IPS-18c (cell line): Measurements from ENCODE around the gene SEL1L3.

Experiments used
- H3K4me3 ChIP-seq: 2 replicates; pipeline ENCODE4 v1.7.0; 2013; ENCODE audit warnings: low read depth, mild to moderate bottlenecking, low read length, moderate library complexity; ENCODE audit not compliant: insufficient read depth
- H3K9me3 ChIP-seq: one replicate; pipeline ENCODE4 v1.6.1; 2013; ENCODE audit warnings: mild to moderate bottlenecking, low read length, moderate library complexity; ENCODE audit not compliant: control insufficient read depth, insufficient read depth

Gene SEL1L3

DNA sequence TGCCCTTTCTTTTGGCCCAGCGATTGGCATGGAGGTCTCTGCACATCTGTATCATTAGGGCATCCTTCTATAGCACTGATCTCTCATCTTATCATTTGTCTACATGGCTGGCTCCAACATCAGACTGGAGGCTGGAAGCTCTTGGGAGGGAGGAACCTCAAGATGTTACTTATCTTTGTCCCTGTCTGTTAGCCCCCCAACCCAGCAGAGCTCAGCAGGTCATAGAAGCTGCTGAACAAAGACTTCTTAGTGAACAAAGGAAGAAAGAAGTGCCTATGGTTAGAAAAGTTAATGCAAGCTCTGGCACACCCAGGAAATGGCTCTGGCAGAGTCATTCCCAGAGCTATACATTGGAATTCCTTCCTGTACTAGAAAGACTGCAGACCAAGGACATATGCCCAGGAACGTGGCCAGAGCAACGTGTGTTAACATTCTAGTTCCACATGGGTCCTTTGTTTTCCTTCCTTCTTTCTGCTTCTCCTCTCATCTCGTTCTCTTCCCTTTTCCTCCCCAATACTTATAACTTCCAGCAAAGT is 74.0 kb downstream of the SEL1L3 start:
- H3K4me3 ChIP-seq: no peak overlapping the region
- H3K9me3 ChIP-seq: no peaks in the 10 kb centered on the region

GRCh38 chr4:25786497-25787065 is 76.2 kb downstream of the SEL1L3 start:
- Histone ChIP-seq H3K4me3 (no peak overlapping the region), H3K9me3 (no peaks in the 10 kb centered on the region)

DNA sequence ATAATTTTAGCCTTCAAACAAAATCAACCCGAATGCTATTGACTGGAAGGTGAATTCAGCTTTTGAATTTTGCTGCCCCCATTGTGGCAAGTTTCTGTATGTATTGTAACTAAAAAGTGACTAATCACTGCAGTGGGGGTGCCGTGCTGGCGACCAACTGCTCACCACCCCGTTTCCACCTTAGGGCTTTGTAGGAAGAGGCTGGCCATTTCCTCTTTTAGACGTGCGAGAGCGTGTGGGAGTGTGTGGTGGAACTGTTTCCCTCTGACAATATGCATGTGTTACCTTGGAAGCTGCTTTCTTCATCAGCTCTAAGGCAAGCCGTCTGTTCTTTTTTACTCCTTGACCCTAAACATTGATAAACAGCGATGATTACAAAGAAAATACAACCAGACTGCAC is 78.8 kb downstream of the SEL1L3 start:
- Histone ChIP-seq H3K9me3 (no peaks in the 10 kb centered on the region), H3K4me3 (no peak overlapping the region)

DNA sequence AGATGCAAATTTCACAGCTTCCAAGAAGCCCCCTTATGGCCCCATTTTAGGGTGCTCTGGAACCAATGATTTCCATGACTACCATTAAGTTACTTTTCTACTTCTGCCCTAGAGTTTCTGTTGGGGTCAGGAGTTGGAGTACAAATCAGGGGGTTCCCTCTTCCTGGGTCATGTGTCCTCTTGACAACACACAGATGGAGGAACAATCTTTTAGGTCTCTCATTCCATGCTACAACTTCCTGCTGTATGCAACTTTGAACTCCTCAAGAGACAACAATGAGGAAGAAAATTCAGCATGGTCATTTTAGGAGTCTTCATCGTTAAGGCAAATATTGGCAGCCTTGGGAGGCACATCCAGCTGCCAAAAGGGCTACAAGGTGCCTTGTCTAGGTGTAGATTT is 79.7 kb downstream of the SEL1L3 start:
- Histone ChIP-seq H3K4me3 (no peak overlapping the region), H3K9me3 (no peaks in the 10 kb centered on the region)

DNA sequence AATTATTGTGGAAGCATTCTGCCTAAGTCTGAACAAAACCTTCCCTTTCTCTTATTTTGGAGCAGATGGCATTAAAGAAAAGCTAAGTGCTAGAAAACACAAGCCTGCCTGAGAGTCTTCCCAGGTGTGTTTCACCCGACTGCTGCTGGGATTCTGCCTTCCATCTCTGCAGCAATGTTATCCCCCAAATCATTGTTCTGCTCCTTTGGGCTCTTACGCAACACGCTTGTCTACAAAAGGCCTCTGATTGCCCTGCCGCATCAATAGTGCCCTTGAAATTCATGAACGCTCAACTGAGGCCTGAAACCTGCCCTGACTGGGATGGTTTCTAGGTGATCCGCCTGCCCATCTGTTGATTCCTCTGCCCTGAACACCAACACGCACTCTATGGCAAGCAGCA is 80.3 kb downstream of the SEL1L3 start:
- H3K4me3 ChIP-seq: no peak overlapping the region

GRCh38 chr4:25779021-25779420 is 83.8 kb downstream of the SEL1L3 start:
- Histone ChIP-seq H3K9me3 (peaks cover 3% of the 10 kb centered on the region), H3K4me3 (no peak overlapping the region)

More for the DNA sequence above, 80.3 kb downstream of the SEL1L3 start:
- H3K9me3 ChIP-seq: no peaks in the 10 kb centered on the region

GRCh38 chr4:25776795-25777194 is 86.0 kb downstream of the SEL1L3 start:
- Histone ChIP-seq H3K9me3 (peaks cover 3% of the 10 kb centered on the region), H3K4me3 (no peak overlapping the region)

- H3K4me3 ChIP-seq: no peak overlapping the region
Observed at GRCh38 chr4:25775166-25775565, 87.6 kb downstream of the SEL1L3 start.

DNA sequence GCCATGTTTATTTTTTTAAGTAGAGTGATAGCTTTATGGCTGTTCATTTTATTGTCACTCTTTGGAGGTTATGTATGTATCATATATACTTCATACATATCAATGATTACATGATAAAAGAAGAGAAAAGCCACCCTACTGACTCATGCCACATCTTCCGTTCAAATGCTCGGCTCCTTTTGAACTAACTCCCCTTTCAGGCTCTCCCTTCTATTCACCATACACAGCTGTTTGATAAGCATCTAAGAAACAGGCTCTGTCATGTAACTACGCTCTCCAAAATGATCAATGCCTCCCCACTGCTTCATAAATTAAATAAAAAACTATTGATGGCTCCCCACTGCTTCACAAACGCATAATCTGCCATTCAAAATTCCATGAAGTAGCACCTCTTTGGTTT is 89.4 kb downstream of the SEL1L3 start:
- peaks cover 3% of the 10 kb centered on the region for H3K9me3 ChIP-seq
- no peak overlapping the region for H3K4me3 ChIP-seq

More at GRCh38 chr4:25775166-25775565, 87.6 kb downstream of the SEL1L3 start:
- H3K9me3 ChIP-seq: peaks cover 3% of the 10 kb centered on the region

GRCh38 chr4:25771672-25772071 is 91.1 kb downstream of the SEL1L3 start:
- Histone ChIP-seq H3K4me3 (no peak overlapping the region), H3K9me3 (peaks cover 3% of the 10 kb centered on the region)

DNA sequence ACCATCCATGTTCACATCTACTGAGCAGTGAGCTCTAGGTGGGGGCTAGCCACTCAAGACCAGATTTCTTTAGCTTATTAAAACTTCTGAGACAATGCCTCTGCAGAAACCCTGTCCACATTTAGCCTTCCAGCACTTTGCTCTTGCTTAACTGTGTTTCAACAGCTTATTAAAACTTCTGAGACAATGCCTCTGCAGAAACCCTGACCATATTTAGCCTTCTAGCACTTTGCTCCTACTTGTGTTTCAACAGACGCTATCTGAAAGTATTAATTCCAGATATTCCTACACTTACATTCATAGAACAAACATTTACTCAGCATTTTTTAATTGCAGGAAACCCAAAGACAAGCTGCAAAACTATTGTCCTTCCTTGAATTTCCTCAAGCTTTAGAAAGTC is 91.9 kb downstream of the SEL1L3 start:
- H3K4me3 ChIP-seq: no peak overlapping the region

DNA sequence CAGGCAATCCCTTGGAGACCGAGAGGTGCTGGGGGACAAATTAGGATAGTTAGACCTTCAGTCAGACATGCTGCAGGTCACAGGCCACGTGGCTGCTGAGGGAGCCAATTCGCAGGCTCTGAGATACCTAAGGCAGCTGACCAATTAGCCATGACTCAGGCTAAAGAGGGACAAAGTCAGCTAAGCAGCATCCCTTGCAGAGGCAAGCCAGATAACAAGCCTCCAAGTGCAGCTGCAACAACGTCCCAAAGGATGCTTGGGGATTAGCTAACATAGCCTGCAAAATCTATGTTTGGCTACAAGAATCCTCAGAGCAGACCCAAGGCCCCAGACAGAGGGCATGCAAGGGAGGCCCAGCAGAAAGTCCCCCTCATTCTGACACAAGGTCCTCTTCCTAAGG is 93.5 kb downstream of the SEL1L3 start:
- H3K4me3 ChIP-seq: no peak overlapping the region
- peaks cover under 1% of the 10 kb centered on the region for H3K9me3 ChIP-seq

More for the DNA sequence above, 91.9 kb downstream of the SEL1L3 start:
- peaks cover 3% of the 10 kb centered on the region for H3K9me3 ChIP-seq

GRCh38 chr4:25767877-25768725 is 94.7 kb downstream of the SEL1L3 start:
- no peaks in the 10 kb centered on the region for H3K9me3 ChIP-seq
- H3K4me3 ChIP-seq: no peak overlapping the region

- H3K4me3 ChIP-seq: no peak overlapping the region
- H3K9me3 ChIP-seq: no peaks in the 10 kb centered on the region
Observed at GRCh38 chr4:25760518-25761157, 102.2 kb downstream of the SEL1L3 start.

DNA sequence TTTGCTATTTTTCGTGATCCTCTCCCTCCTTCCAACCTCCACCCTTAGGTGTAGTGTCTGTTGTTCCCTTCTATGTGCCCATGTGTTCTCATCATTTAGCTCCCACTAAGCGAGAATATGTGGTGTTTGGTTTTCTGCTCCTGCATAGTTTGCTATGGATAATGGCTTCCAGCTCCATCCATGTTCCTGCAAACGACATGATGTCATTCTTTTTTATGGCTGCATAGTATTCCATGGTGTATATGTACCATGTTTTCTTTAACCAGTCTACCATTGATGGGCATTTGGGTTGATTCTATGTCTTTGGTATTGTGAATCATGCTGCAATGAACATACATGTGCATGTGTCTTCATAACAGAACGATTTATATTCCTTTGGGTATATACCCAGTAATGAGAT is 102.7 kb downstream of the SEL1L3 start:
- Histone ChIP-seq H3K9me3 (no peaks in the 10 kb centered on the region), H3K4me3 (no peak overlapping the region)

DNA sequence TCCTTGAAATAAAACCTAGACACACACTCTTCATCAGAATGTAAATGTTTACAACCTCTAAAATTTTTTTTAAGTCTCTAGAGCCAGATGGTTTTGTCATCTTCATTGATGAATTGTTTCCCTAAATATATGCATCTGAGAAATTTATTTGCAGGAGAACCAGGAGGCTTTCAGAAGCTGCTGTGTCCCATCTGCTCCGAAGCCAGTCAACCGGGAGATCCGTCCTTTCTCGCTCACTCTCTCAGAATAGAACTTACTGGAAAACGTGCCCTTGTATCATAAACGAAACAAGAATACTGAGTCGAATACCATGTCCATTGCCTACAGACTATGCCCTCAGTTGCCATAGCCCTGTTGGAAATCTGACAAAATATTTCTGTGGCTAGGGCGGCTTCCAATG is 103.7 kb downstream of the SEL1L3 start:
- Histone ChIP-seq H3K4me3 (no peak overlapping the region), H3K9me3 (no peaks in the 10 kb centered on the region)

GRCh38 chr4:25757452-25757851 is 105.3 kb downstream of the SEL1L3 start:
- H3K9me3 ChIP-seq: no peaks in the 10 kb centered on the region
- no peak overlapping the region for H3K4me3 ChIP-seq

DNA sequence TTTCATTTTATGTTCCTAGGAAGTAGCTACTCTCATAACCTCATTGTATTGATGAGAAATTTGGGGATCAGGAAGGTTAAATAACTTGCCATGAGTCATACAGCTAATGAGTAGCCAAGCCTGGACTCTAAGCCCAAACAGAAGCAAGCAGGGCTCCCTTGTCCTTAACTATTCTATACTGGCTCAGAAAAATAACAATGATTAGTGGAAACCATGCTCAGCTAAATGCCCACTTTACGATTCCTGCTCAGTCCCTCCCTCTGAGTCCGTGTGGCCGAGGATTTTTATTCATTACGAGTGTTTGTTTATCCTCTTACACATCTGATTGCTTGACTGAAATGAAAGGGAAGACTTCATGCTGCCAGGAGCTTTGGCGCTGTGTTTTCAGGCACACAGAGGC is 106.3 kb downstream of the SEL1L3 start:
- Histone ChIP-seq H3K4me3 (no peak overlapping the region), H3K9me3 (no peaks in the 10 kb centered on the region)
